Lung (tissue), 12 donors: ENCODE measurements around the gene ZDHHC21. TPM values are rescaled to one million over a fixed set of nuclear protein-coding genes. Genes with fewer than 3 reads are reported as not detected.

Experiments
- ATAC-seq: fragments of 200-7000 bp; cut with Tn5 transposase; one replicate; pipeline ENCODE4 v1.9.1; 2020; ENCODE audit warnings: moderate number of reproducible peaks; ENCODE audit not compliant: insufficient read depth, low FRiP score
- DNase-seq, 3 donors: peaks; one replicate each; pipeline ENCODE4 v3.0.0-alpha.2; 2013 to 2017
- H3K27ac ChIP-seq, 2 donors: one replicate each; pipeline ENCODE4 v1.5.1; 2013; ENCODE audit warnings: mild to moderate bottlenecking in 2 of 2, moderate library complexity in 2 of 2, control low read depth in 1 of 2, inconsistent platforms in 1 of 2, low read depth in 1 of 2, low read length in 1 of 2
- H3K27me3 ChIP-seq, 3 donors: one replicate each; pipeline ENCODE4 v1.5.1; 2013; ENCODE audit warnings: low read length in 2 of 3; ENCODE audit not compliant: control insufficient read depth in 3 of 3, insufficient read depth in 3 of 3
- H3K36me3 ChIP-seq, 4 donors: one replicate each; pipeline ENCODE4 v1.5.1; 2013; ENCODE audit warnings: low read length in 4 of 4, mild to moderate bottlenecking in 1 of 4, moderate library complexity in 1 of 4; ENCODE audit not compliant: control insufficient read depth in 4 of 4, insufficient read depth in 4 of 4
- H3K4me1 ChIP-seq, 5 donors: one replicate each; pipeline ENCODE4 v1.5.1; 2013; ENCODE audit warnings: low read length in 5 of 5, mild to moderate bottlenecking in 2 of 5, moderate library complexity in 1 of 5; ENCODE audit not compliant: control insufficient read depth in 5 of 5, insufficient read depth in 5 of 5
- H3K4me3 ChIP-seq: one replicate; pipeline ENCODE4 v1.5.1; 2013; ENCODE audit warnings: mild to moderate bottlenecking, control low read depth, moderate library complexity
- H3K9ac ChIP-seq, 2 donors: one replicate each; pipeline ENCODE4 v1.5.1; 2013; ENCODE audit warnings: low read length in 2 of 2, control low read depth in 1 of 2; ENCODE audit not compliant: insufficient read depth in 1 of 2
- H3K9me3 ChIP-seq, 4 donors: one replicate each; pipeline ENCODE4 v1.5.1; 2013; ENCODE audit warnings: low read length in 3 of 4, mild to moderate bottlenecking in 1 of 4, moderate library complexity in 1 of 4; ENCODE audit not compliant: control insufficient read depth in 4 of 4, insufficient read depth in 3 of 4
- WGBS, 2 donors: extraction: QIAGEN DNeasy Blood & Tissue Kit; methylation state at CpG; one replicate each; pipeline ENCODE4 v1.1.7; 2013; 5-methylcytosine and 5-hydroxymethylcytosine counted together
- polyA plus RNA-seq, 2 donors: library from polyadenylated mRNA; stranded (reverse); fragments of 200-250 nt; gene quantifications; one replicate each; pipeline ENCODE4 v1.2.1, GENCODE V29; 2013
- total RNA-seq, 2 donors: library from RNA; depleted of rRNA in 1 of 2; stranded (reverse); fragments of >200 nt in 1 of 2; gene quantifications; one replicate each; pipeline ENCODE4 v1.2.1, GENCODE V29; 2014 to 2021
- TF ChIP-seq, protein P1 (sequence below): IDR thresholded peaks from 2 replicates; pipeline ENCODE4 v1.5.1; 2012; ENCODE audit warnings: mild to moderate bottlenecking; ENCODE audit errors: control extremely low read depth, extremely low read depth
- donor health status: control.
- donor health status: control.
- donor health status: Bipolar disorder and iron deficiency.
- donor health status: healthy.
- donor health status: DM: yes; HTN: yes; CAD: no.

Gene ZDHHC21
- total and polyA plus RNA-seq, 4 donors: 4.3 to 54.7 (median 15.2) TPM

DNA sequence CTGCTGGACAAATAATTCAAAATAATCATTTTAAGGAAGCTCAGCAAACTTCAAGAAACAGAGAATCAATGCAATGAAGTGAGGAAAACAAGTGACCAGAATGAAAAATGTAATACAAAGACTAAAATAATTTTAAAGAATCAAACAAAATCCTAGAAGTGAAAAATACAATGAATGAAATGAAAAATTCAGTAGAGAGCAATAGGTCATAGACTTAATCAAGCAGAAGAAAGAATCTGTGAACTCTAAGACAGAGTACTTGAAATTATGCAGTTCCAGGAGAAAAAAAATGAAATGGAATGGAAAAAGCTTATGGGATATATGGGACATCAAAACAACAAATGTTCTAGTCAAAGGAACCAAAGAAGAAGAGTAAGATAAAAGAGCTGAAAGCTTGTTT is 11.8 kb upstream of the ZDHHC21 start:
- DNase-seq: no peak
- TF ChIP-seq, protein P1, sequence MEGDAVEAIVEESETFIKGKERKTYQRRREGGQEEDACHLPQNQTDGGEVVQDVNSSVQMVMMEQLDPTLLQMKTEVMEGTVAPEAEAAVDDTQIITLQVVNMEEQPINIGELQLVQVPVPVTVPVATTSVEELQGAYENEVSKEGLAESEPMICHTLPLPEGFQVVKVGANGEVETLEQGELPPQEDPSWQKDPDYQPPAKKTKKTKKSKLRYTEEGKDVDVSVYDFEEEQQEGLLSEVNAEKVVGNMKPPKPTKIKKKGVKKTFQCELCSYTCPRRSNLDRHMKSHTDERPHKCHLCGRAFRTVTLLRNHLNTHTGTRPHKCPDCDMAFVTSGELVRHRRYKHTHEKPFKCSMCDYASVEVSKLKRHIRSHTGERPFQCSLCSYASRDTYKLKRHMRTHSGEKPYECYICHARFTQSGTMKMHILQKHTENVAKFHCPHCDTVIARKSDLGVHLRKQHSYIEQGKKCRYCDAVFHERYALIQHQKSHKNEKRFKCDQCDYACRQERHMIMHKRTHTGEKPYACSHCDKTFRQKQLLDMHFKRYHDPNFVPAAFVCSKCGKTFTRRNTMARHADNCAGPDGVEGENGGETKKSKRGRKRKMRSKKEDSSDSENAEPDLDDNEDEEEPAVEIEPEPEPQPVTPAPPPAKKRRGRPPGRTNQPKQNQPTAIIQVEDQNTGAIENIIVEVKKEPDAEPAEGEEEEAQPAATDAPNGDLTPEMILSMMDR: no peak
- H3K27ac ChIP-seq: no peak overlapping the region
- H3K27me3 ChIP-seq: peaks cover 0 to 2% (median 0%) of the 10 kb centered on the region in 3 donors
- H3K9me3 ChIP-seq: peaks cover 0 to 8% (median 2%) of the 10 kb centered on the region in 4 donors
- H3K4me1 ChIP-seq: no peaks in the 10 kb centered on the region
- H3K36me3 ChIP-seq: no peaks in the 10 kb centered on the region
- H3K4me3 ChIP-seq: no peak overlapping the region
- ATAC-seq: no peak
- no peak overlapping the region for H3K9ac ChIP-seq

DNA sequence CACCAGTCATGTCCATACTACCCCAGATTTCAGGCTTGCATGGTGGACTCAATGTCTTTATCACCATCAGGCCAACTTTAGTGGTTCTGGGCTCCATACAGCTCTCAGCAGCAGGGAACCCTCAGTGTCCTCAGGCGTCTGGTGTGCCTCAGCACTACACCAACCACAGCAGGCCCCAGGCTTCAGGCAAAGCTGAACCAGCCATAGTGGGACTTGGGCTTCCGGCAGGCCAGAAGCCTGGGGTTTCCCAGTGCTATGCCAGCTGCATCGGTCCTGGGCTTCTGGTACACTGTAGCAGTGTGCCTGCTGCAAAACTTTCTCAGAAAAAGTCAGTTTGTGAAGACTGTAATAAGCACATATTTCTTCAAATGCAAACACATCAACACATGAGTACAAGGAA is 11.0 kb upstream of the ZDHHC21 start:
- DNase-seq (no peak), ATAC-seq (no peak)
- TF ChIP-seq, protein P1: no peak
- Histone ChIP-seq H3K4me1 (no peaks in the 10 kb centered on the region), H3K27ac (no peak overlapping the region), H3K9me3 (peaks cover 0 to 8% (median 1%) of the 10 kb centered on the region in 4 donors), H3K4me3 (no peak overlapping the region), H3K27me3 (peaks cover 0 to 2% (median 0%) of the 10 kb centered on the region in 3 donors), H3K36me3 (no peaks in the 10 kb centered on the region), H3K9ac (no peak overlapping the region)
- WGBS, 2 donors: 94 to 95% methylated on average over 3 of the region's 3 CpGs

- ATAC-seq (no peak), DNase-seq (no peak)
- no peaks in the 10 kb centered on the region for H3K4me1 ChIP-seq
- peaks cover 0 to 8% (median 1%) of the 10 kb centered on the region in 4 donors for H3K9me3 ChIP-seq
- H3K27ac ChIP-seq: no peak overlapping the region
- 74 to 82% methylated on average over 4 of the region's 4 CpGs for WGBS, 2 donors
- TF ChIP-seq, protein P1: no peak
- H3K36me3 ChIP-seq: no peaks in the 10 kb centered on the region
- H3K27me3 ChIP-seq: peaks cover 0 to 2% (median 0%) of the 10 kb centered on the region in 3 donors
- H3K9ac ChIP-seq: no peak overlapping the region
- no peak overlapping the region for H3K4me3 ChIP-seq
Observed at GRCh38 chr9:14702200-14702720, 9.0 kb upstream of the ZDHHC21 start.
